HFFc6 (cell line): ENCODE measurements around the gene TMEM150A. TPM values are rescaled to one million over a fixed set of nuclear protein-coding genes. Genes with fewer than 3 reads are reported as not detected.

Experiments
- DNase-seq: peaks from one replicate; pipeline ENCODE4 v3.0.0-alpha.2; 2018
- H3K27ac Mint-ChIP-seq: 2 replicates; pipeline ENCODE4 v1.8.0; 2020; ENCODE audit warnings: mild to moderate bottlenecking, mixed read lengths
- H3K27me3 Mint-ChIP-seq: 2 replicates; pipeline ENCODE4 v1.8.0; 2021; ENCODE audit warnings: mild to moderate bottlenecking, moderate library complexity, mixed read lengths; ENCODE audit not compliant: insufficient read depth
- H3K36me3 Mint-ChIP-seq: 2 replicates; pipeline ENCODE4 v1.8.0; 2021; ENCODE audit warnings: low read depth, mixed read lengths
- H3K4me1 Mint-ChIP-seq: 2 replicates; pipeline ENCODE4 v1.8.0; 2020; ENCODE audit warnings: low read depth, mixed read lengths
- H3K4me3 Mint-ChIP-seq: 2 replicates; pipeline ENCODE4 v1.8.0; 2020; ENCODE audit warnings: mild to moderate bottlenecking, moderate library complexity, mixed read lengths
- H3K9me3 Mint-ChIP-seq: 2 replicates; pipeline ENCODE4 v1.8.0; 2020; ENCODE audit warnings: mild to moderate bottlenecking, mixed read lengths
- total RNA-seq, 6 experiments: library from RNA; stranded (reverse); fragmentation: NEBNext Ultra II Directional; extraction: Animal tissue kit (Norgen Biotek cat#: 25700); gene quantifications; 2 replicates in 1 of 6; 3 replicates in 5 of 6; pipeline ENCODE4 v1.2.3, GENCODE V29; 2021
- TF ChIP-seq, protein P1 (sequence below): fragments of 200-600 bp; sonication (generic); IDR thresholded peaks from 2 replicates; pipeline ENCODE4 v1.5.0; 2021; ENCODE audit warnings: antibody characterized with exemption, mild to moderate bottlenecking

The TMEM150A gene
- total RNA-seq, 6 experiments from 2014 or later, result 10.3 to 20.4 (median 12.7) TPM

DNA sequence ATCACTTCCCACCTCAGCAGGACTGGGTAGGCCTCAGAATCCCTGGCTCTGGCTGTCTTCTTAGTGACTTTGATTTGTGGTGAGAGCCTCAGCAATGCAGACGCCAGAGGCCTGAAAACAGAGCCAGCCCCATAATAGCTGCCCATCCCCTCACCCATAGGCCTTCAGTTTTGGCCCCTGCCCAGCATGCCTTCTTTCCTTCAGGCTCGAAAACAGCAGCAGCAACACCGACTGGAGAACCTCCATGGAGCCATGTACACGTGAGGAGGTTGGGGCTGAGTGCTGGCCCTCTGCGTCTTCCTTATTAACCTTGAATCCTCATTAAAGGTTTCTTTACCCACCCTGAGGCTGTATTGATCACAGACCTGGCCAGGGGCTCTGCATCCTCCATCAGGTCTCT is 5.3 kb downstream of the TMEM150A start:
- Mint-ChIP-seq H3K27me3 (peaks cover 2% of the 10 kb centered on the region; the same call in 1 of the 2 replicates), H3K9me3 (no peaks in the 10 kb centered on the region), H3K27ac (no peak overlapping the region), H3K4me1 (peaks cover 33% of the 10 kb centered on the region), H3K36me3 (no peaks in the 10 kb centered on the region), H3K4me3 (peak overlapping the region; percentile 96)
- TF ChIP-seq, protein P1, sequence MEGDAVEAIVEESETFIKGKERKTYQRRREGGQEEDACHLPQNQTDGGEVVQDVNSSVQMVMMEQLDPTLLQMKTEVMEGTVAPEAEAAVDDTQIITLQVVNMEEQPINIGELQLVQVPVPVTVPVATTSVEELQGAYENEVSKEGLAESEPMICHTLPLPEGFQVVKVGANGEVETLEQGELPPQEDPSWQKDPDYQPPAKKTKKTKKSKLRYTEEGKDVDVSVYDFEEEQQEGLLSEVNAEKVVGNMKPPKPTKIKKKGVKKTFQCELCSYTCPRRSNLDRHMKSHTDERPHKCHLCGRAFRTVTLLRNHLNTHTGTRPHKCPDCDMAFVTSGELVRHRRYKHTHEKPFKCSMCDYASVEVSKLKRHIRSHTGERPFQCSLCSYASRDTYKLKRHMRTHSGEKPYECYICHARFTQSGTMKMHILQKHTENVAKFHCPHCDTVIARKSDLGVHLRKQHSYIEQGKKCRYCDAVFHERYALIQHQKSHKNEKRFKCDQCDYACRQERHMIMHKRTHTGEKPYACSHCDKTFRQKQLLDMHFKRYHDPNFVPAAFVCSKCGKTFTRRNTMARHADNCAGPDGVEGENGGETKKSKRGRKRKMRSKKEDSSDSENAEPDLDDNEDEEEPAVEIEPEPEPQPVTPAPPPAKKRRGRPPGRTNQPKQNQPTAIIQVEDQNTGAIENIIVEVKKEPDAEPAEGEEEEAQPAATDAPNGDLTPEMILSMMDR, result no peak
- no peak for DNase-seq

DNA sequence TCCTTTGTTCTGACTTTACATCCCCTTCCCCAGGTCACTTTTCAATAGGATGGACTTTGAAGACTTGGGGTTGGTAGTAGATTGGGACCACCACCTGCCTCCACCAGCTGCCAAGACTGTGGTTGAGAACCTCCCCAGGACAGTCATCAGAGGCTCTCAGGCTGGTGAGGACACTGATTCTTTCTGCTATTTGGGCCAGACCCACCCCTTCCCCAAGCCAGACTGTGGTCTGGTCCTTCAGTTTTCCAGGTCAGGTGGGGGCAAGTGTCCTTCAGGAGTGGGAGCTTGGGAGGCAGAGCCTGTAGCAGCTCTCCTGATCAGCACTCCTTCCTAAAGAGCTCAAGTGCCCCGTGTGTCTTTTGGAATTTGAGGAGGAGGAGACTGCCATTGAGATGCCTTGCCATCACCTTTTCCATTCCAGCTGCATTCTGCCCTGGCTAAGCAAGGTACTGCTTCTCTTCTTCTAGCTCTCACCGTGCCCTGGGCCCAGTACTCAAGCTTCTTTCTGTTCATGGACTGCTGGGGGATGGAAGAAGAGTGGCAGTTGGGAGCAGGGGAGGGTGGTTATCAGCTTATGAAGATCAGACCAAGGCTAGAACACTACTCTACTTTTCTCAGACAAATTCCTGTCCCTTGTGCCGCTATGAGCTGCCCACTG is 5.9 kb downstream of the TMEM150A start:
- TF ChIP-seq, protein P1, result no peak
- H3K9me3 Mint-ChIP-seq, result no peaks in the 10 kb centered on the region
- peak overlapping the region; percentile 89 for H3K27ac Mint-ChIP-seq
- DNase-seq, result no peak
- peaks cover 29% of the 10 kb centered on the region for H3K4me1 Mint-ChIP-seq
- peak overlapping the region; percentile 96 for H3K4me3 Mint-ChIP-seq
- peaks cover 2% of the 10 kb centered on the region; the same call in 1 of the 2 replicates for H3K27me3 Mint-ChIP-seq
- peaks cover under 1% of the 10 kb centered on the region; the same call in 1 of the 2 replicates for H3K36me3 Mint-ChIP-seq

DNA sequence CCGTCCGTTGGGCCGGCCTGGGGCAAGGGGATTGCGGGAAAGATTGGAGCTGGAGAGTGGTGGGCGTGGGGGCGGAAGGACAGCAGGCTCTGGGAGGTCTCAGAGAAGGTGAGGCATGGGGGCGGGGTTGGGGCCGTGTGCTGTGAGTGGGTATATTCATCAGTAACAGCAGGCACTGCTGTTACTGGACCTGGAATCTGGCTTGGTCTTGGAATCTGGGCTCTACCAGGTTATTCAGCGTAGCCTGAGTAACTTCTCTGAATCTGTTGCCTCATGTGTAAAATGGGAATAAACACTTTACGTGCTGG is 6.5 kb downstream of the TMEM150A start:
- TF ChIP-seq, protein P1, result no peak
- DNase-seq, result no peak
- Mint-ChIP-seq H3K36me3 (peaks cover 4% of the 10 kb centered on the region; the same call in 1 of the 2 replicates), H3K9me3 (no peaks in the 10 kb centered on the region), H3K27me3 (peaks cover 2% of the 10 kb centered on the region; the same call in 1 of the 2 replicates), H3K4me3 (peak overlapping the region; percentile 96), H3K4me1 (peaks cover 30% of the 10 kb centered on the region), H3K27ac (peak overlapping the region; percentile 89)

DNA sequence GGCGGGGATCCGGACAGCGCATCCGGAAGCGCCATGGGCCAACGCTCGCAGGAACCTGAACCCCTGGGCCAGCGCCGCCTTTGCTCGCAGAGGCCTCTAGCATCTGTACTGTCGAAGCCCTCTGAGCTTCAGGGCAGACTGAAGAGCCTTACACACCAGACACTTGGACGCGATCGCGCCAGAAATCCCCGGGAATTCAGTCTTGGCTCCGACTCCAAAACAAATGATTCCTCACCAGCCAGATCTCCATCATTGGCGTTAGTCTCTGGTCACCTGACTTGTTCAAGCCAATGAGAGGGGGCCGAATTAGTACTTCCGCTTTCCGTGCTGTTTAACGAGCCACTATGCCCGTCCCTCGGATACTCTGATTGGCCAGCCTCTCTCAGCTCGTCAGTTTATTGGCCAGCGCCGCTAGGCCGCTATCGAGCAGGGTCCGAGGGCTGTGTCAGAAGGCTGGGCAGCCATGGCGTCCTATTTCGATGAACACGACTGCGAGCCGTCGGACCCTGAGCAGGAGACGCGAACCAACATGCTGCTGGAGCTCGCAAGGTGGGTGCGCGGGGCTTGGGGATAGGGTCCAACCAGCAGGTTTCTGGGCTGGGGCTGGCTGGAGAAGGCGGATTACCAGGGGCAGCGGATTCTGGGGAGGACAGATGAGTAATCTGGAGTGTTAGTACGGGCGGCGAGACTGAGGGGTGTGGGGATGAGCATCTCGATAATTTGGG is 7.0 kb downstream of the TMEM150A start, which contains the start of gene RNF181:
Gene RNF181, plus strand, starts transcription at position 445 of the 725 bp plus-strand sequence. Its CDS starts 19 bp downstream, at position 464.
- peak within 1 kb of the TSS; percentile 96 for H3K4me3 Mint-ChIP-seq
- no peaks in the 10 kb centered on the region for H3K9me3 Mint-ChIP-seq
- H3K4me1 Mint-ChIP-seq, result peaks cover 35% of the 10 kb centered on the region
- TF ChIP-seq, protein P1, result no peak
- peak within 1 kb of the TSS; percentile 89 for H3K27ac Mint-ChIP-seq
- peaks cover 2% of the 10 kb centered on the region; the same call in 1 of the 2 replicates for H3K27me3 Mint-ChIP-seq
- DNase-seq, result peak; percentile 99
- H3K36me3 Mint-ChIP-seq, result peaks cover 4% of the 10 kb centered on the region; the same call in 1 of the 2 replicates

DNA sequence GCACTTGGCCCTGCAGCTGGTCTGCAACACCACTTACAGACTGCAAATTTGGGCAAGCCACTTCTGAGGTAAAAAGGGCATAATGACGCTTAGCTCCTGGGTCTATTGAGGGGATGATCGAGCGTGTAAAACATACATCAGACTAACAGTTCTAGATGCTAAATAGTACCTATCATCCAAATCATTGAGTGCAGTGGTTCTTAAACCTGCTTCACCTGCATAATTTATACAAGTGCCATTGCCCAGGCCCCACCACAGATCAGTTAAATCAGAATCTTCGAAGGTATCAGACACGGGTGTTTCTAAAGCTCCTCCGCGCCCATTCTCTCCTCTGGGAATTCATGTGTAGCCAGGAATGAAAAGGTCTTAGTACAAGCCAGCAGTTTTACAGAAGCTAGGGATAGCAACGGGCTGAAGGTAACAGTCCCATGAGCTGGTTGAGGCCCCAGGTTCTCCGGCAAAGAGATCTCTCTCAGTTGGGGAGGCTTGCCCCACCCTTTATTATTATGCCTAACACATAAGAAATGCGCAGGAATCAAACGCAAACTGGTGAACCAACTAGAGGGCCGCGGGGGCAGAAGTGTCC is 7.7 kb downstream of the TMEM150A start:
- Mint-ChIP-seq H3K4me1 (peaks cover 41% of the 10 kb centered on the region), H3K9me3 (no peaks in the 10 kb centered on the region), H3K4me3 (peak overlapping the region; percentile 96), H3K27me3 (peaks cover 2% of the 10 kb centered on the region; the same call in 1 of the 2 replicates), H3K27ac (peak overlapping the region; percentile 89), H3K36me3 (peaks cover 4% of the 10 kb centered on the region; the same call in 1 of the 2 replicates)
- TF ChIP-seq, protein P1, result no peak
- DNase-seq, result no peak
